Measurements from ENCODE around the gene SACM1L.

Gene SACM1L

DNA sequence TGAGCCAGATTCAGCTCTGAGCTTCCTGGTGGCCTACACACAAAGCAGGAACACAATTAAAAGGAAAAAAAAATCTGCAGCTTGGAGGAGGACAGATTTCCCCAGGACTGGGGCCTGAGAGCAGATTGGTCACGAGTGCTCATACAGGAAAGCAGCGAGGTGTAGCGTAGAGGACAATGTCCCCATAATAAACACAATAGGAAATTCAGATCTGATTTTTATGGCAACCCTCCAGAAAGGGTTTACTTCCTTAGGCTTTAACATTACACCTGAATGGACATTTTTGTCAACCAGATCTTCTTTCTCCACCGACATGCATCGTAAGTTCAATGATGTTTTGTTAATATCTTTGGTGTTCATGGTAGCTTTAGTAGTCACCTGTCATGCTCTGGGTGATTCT, 83.9 kb downstream of the SACM1L start:
- no peak for DNase-seq

- DNase-seq = no peak
Measured at GRCh38 chr3:45773714-45774449, 84.7 kb downstream of the SACM1L start.

DNA sequence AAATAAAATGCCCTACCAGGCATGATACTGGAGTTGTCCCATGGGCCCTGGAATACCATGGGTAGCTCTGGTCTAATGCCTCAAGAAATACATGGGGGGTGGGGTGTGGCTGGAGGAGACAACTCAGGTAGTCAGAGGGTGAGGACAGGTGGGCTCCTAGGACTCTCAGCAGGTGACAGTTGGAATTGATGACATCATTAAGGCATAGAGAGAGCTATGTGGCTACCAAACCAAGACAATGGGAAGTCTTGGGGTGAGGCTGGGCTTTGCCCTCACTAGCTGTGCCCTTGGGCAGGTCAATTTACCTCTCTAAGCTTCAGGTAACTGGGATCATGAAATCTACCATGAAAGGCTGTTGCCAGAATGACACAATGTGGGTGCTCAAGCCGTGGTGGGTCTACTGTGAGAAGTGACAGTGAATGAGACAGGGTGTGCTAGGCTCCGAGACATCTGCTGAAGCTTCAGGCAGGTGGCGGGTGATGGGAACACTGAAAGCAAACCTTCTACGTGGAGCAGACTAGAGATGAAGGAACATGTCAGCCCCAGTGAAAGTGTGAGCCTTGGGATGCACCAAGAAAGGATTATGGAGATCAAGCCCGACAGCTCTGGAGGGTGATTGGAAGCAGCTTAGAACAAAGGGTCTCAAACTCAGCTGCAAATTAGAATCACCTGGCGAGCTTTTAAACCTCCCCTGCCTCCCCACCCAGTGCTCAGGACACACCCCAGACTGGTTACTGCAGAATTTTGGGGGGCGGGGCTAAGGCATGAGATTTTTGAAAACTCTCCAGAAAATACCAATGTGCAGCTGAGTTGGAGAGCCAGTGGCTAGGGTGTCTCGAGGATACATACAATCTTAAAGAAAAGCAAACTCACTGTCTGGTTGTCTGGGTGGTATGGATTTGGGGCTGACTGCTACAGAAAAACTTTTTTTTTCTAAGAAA, 85.7 kb downstream of the SACM1L start:
- DNase-seq = no peak

DNA sequence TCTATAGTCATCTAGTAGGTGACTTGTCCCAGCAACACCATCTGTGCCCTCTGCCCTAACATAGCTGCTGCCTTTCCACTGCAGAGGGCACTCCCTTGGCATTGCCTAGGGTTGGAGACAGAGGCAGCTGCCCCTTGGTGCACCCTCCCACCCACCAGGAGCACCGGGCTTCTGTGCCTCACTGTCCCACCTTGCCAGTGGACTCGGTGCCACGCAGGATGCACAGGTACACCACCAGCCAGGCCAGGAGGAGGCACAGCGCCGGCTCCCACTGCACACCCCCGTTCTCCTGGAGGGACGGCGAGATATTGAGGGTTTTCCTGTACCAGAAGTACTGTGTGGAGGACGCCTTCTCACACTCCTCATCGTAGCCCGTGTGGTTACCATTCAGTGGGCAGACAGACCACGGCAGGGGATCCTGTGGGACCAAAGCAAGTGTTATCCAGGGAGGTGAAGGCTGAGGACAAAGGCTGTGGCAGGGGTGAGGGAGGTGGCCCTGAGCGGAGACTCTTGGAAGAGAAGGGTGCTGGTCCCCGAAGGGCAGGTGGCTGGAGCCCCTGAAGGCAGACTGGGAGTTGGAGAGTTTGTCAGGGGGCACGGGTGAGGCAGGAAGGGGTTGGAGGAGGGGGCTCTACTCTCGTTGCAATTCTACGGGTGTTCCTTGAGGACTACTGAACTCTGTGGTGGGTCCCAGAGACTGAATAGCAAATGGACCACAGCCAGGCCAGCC, 86.5 kb downstream of the SACM1L start:
- no peak for DNase-seq

- no peak for DNase-seq
Measured at GRCh38 chr3:45776301-45776595, 87.1 kb downstream of the SACM1L start.

- no peak for DNase-seq
Measured at GRCh38 chr3:45776611-45777010, 87.4 kb downstream of the SACM1L start.

GRCh38 chr3:45777111-45777745, 88.0 kb downstream of the SACM1L start:
- DNase-seq = no peak

DNA sequence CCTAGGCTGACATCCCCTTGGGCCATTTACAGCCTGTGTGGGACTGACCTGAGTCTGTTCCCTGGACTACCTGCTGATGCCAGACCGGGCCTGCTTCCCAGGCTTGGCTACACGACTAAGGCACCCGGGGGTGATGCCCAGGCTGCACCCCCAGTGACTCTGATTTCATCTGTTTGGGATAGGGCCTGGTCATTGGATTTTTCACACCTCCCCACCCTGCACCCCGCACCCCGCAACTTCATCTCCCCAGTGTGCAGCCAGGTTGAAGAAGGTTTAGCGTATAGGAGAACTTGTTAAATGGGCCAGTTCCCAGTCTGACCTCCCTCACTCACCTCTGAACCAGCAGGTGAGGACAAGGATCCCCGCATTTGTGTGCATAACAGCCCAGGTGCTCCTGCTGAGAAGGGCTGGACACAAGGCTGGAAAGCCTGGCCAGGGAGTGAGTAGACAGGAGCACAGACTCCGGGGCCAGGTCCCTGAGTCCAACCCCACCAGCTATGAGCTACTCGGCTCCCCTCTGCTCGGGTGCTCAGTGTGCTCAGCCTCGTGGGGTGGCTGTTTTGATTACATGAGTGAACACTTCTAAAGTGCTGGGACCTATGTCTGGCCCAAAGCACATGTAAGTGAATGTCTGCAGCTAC, 88.7 kb downstream of the SACM1L start:
- DNase-seq = no peak

- DNase-seq = no peak
Measured at GRCh38 chr3:45778761-45779201, 89.6 kb downstream of the SACM1L start.

GRCh38 chr3:45779746-45780735, 90.8 kb downstream of the SACM1L start:
- no peak for DNase-seq

DNA sequence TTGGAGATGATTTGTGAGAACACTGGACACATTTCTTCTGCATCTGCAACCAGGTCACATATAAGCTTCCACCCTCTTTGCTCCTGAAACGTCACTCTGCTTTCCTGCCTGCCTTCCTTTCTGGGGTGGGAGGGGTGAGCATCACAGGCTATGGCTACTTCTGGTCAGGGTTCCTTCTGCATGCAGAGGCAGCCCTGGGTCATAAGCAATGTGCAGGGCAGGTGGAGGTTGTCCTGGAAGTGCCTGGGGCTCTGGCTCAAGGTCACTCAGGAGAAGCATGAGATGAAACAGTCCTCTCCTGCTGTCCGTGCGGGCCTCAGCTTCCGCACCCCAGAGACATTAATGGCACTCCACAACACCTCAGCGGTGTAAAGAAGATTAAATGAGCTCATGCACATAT, 92.1 kb downstream of the SACM1L start:
- no peak for DNase-seq

GRCh38 chr3:45781841-45782240, 92.6 kb downstream of the SACM1L start:
- no peak for DNase-seq

DNA sequence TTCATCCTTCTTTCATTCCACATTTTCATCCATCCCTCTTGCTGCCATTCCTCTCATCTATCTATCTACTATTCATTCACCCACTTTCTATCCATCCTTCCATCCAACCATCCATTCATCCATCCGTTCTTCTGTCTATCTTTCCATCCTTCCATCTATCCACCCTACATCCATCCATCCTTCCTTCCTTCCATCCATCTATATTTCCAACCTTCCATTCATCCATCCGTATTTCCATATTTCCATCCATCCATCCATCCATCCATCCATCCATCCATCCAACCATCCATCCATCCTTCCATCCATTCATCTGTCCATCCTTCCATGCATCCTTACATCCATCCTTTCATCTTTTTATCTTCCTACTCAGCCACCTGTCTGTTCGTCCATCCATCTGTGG, 93.2 kb downstream of the SACM1L start:
- no peak for DNase-seq

GRCh38 chr3:45783667-45784066, 94.5 kb downstream of the SACM1L start:
- DNase-seq = no peak

DNA sequence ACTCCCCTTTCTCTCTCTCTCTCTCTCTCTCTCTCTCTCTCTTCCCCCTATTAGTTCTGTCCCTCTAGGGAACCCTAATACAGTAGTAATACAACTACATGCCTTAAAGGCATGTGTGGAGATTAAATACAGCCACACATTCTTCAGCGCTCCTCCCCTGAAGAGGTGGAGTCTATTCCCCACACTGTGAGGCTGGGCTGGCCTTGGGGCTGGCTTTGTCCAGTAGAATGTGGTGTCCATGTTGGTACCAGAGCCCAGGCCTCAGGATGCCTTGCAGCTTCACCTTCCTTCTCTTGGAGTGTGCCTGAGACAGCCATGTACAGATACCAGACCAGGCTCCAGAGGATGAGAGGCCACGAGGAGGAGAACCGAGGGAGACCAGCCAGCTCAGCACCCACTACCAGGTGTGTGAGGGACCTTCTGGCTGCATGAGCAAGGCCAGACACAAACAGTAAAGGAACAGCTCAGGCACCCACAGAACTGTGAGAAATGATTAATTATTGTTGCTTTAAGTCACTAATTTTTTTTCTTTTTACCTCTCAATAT, 96.5 kb downstream of the SACM1L start:
- no peak for DNase-seq

- DNase-seq = no peak
Measured at GRCh38 chr3:45786801-45787495, 97.8 kb downstream of the SACM1L start.

DNA sequence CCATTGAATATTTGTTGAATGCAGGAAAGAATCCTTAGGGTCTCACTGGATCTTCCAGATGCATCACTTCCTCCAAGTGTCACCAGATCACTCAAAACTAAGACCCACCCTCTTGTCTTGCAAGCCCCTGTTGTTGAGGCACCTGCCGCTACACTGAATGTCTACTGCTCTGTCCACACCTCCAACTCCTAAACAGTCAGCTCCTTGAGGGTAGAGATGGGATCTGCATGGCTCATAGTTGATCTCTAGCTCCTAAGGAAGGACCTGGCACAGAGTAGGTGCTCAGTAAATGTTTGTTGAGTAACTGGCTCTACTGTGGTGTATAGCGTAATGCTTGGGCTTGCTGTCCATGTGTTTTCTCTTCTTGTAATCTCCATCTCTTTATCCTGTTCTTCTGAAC, 98.4 kb downstream of the SACM1L start:
- no peak for DNase-seq

DNA sequence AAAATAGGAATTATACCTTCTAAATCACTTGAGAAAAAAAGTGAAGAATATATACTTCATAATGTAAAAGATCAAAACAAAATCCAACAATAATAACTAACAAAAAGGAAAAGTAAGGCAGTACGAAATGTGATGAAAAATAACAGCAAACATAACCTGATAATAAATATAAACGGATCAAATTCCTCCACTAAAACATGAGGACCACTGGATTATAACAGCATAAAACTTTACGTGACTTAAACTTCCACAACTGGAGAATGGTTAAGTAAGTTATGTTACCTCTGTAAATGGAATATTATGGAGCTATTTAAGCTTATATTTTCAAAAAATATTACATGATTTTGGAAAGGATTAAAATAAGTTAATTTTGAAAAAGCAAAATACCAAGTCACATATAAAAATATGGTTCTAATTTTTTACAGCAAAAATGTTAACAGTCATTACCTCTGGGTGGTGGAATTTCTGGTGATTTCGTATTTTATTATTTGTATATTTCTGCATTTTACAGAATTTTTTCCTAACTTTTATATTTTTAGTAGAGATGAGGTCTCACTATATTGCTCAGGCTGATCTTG, 100.1 kb downstream of the SACM1L start:
- no peak for DNase-seq

GRCh38 chr3:45790596-45790995, 101.4 kb downstream of the SACM1L start:
- no peak for DNase-seq

GRCh38 chr3:45792036-45792435, 102.8 kb downstream of the SACM1L start:
- no peak for DNase-seq

Data from activated effector memory CD4-positive, alpha-beta T cell treated with anti-CD3 and anti-CD28 coated beads, Interleukin-2, amount 50 U/mL, for 16 hours (primary cell).